ENCODE data around the gene CYP2W1.

The CYP2W1 gene

GRCh38 chr7:1009747-1010146 lies 26.8 kb downstream of the CYP2W1 start:
- H3K27me3 ChIP-seq (ENCODE audit: insufficient read depth, low read length) = no peaks in the 10 kb centered on the region
- peaks cover 37% of the 10 kb centered on the region for H3K36me3 ChIP-seq (ENCODE audit: insufficient read depth, low read length)
- no peak overlapping the region for H3K4me3 ChIP-seq (ENCODE audit: low read length)
- no peaks in the 10 kb centered on the region for H3K9me3 ChIP-seq (ENCODE audit: low read length)
- peaks cover 4% of the 10 kb centered on the region for H3K4me1 ChIP-seq (ENCODE audit: insufficient read depth, low read length)
- no peak overlapping the region for H2AFZ ChIP-seq (ENCODE audit: low read depth, low read length)

DNA sequence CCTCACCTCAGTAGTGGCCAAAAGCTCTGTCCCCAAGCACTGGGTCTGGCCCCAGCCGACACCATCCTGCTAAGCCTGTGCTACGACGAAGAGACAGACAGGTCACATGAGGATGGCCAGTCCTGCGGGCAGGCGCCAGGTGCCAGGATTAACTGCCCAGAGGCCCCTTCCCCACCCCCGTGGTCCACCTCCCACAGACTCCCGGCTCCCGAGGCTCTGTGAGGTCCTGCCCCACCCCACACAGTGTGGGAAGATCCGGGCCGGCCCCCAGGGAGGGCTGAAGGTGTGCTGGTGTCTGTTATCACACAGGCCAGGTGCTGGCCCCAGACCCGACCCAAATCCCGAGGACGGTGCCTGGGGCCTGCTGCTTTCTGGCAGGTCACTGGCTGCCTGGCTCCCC lies 27.2 kb downstream of the CYP2W1 start:
- Histone ChIP-seq H3K36me3 (ENCODE audit: insufficient read depth, low read length) (peaks cover 36% of the 10 kb centered on the region), H3K4me1 (ENCODE audit: insufficient read depth, low read length) (peaks cover 4% of the 10 kb centered on the region), H2AFZ (ENCODE audit: low read depth, low read length) (no peak overlapping the region), H3K27me3 (ENCODE audit: insufficient read depth, low read length) (no peaks in the 10 kb centered on the region), H3K9me3 (ENCODE audit: low read length) (no peaks in the 10 kb centered on the region), H3K4me3 (ENCODE audit: low read length) (no peak overlapping the region)

- Histone ChIP-seq H3K36me3 (ENCODE audit: insufficient read depth, low read length) (peaks cover 35% of the 10 kb centered on the region), H3K4me1 (ENCODE audit: insufficient read depth, low read length) (peaks cover 9% of the 10 kb centered on the region), H3K4me3 (ENCODE audit: low read length) (no peak overlapping the region), H3K9me3 (ENCODE audit: low read length) (no peaks in the 10 kb centered on the region), H3K27me3 (ENCODE audit: insufficient read depth, low read length) (no peaks in the 10 kb centered on the region), H2AFZ (ENCODE audit: low read depth, low read length) (no peak overlapping the region)
Observed at GRCh38 chr7:1011297-1012003, 28.5 kb downstream of the CYP2W1 start.

GRCh38 chr7:1012004-1012715 lies 29.2 kb downstream of the CYP2W1 start:
- H3K4me1 ChIP-seq (ENCODE audit: insufficient read depth, low read length) = peaks cover 9% of the 10 kb centered on the region
- no peak overlapping the region for H2AFZ ChIP-seq (ENCODE audit: low read depth, low read length)
- H3K4me3 ChIP-seq (ENCODE audit: low read length) = no peak overlapping the region
- H3K27me3 ChIP-seq (ENCODE audit: insufficient read depth, low read length) = no peaks in the 10 kb centered on the region
- peaks cover 30% of the 10 kb centered on the region for H3K36me3 ChIP-seq (ENCODE audit: insufficient read depth, low read length)
- H3K9me3 ChIP-seq (ENCODE audit: low read length) = no peaks in the 10 kb centered on the region

GRCh38 chr7:1012716-1013095 lies 29.7 kb downstream of the CYP2W1 start:
- Histone ChIP-seq H3K9me3 (ENCODE audit: low read length) (no peaks in the 10 kb centered on the region), H3K4me1 (ENCODE audit: insufficient read depth, low read length) (peaks cover 9% of the 10 kb centered on the region), H2AFZ (ENCODE audit: low read depth, low read length) (no peak overlapping the region), H3K4me3 (ENCODE audit: low read length) (no peak overlapping the region), H3K27me3 (ENCODE audit: insufficient read depth, low read length) (no peaks in the 10 kb centered on the region), H3K36me3 (ENCODE audit: insufficient read depth, low read length) (peaks cover 28% of the 10 kb centered on the region)

DNA sequence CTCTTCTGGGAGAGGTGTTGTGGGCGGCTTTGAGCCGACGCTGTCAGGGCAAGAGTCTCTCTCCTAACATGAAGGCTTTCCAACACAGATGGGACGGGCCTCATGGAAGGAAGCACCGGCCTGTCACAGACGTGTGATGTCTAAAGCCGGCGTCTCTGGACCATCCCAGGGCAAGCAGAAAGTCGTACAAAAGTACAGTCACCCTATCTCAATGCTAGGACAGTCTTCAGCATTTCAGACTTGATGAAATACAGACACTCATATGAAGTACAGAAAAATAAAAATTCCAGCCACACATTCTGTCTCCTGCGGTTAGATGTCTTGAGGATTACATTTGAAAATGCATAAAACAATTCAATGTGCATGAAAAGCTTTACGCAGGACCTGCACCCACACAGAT lies 30.6 kb downstream of the CYP2W1 start:
- H3K4me1 ChIP-seq (ENCODE audit: insufficient read depth, low read length) = peaks cover 9% of the 10 kb centered on the region
- no peaks in the 10 kb centered on the region for H3K27me3 ChIP-seq (ENCODE audit: insufficient read depth, low read length)
- no peak overlapping the region for H3K4me3 ChIP-seq (ENCODE audit: low read length)
- H3K36me3 ChIP-seq (ENCODE audit: insufficient read depth, low read length) = peaks cover 26% of the 10 kb centered on the region
- H3K9me3 ChIP-seq (ENCODE audit: low read length) = no peaks in the 10 kb centered on the region
- no peak overlapping the region for H2AFZ ChIP-seq (ENCODE audit: low read depth, low read length)

DNA sequence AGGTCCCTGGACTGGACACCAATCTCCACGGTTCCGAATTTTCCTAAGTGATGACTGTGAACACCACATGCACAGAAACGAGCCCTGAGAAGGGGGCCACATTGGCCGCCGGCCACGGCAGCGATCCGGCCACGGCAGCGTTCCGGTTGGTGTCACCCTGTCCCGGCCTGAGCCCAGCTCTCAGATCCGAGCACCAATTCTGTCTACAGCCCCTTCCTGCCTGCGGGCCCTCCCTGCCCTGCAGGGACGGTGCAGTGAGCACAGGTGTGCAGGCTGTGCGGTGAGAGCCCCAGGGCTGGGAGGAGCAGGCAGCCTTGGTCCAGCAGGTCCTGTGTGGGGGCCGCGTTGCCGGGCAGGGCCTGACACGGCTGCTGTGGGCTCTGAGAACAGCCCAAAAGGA lies 31.7 kb downstream of the CYP2W1 start:
- Histone ChIP-seq H2AFZ (ENCODE audit: low read depth, low read length) (no peak overlapping the region), H3K4me1 (ENCODE audit: insufficient read depth, low read length) (peaks cover 9% of the 10 kb centered on the region), H3K4me3 (ENCODE audit: low read length) (no peak overlapping the region), H3K9me3 (ENCODE audit: low read length) (no peaks in the 10 kb centered on the region), H3K27me3 (ENCODE audit: insufficient read depth, low read length) (no peaks in the 10 kb centered on the region), H3K36me3 (ENCODE audit: insufficient read depth, low read length) (peaks cover 23% of the 10 kb centered on the region)

DNA sequence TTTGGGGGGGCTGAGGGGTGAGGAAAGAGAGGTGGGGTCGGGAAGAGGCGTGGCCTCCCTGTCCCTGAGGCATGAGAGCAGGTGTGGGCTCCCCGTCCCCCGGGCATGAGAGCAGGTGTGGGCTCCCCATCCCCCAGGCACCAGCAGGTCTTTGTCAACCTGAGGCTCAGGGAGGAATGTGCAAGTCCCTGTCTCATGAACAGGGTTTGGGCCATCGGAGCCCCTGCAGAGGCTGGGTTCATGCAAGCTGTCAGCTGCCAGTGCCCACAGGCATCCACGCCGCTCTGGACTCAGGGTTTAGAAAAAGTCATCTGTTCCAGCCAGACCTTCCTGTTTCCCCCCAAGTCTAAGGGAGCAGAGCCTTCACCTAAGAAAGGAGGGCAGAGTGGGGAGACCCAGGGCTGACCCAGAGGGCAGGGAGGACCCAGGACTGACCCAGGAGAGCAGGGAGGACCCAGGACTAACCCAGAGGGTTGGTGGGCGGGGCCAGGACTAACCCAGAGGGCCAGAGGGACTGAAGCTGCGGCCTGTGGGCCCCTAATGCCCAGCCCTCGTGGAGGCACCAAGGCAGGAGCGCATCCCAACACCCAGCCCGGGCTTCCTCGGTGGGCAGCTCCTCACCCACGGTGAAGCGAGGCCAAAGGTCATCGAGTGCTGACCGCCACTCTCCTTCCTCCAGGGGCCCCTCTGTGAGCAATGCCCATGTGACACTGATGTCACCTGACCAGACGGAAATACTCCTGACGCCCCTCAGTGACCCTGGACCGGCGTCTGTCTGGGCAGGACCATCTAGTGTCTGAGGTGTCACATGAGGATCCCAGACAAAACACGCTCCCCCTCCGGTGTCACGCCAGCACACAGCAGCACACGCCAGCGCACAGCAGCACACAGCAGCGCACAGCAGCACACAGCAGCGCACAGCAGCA lies 32.5 kb downstream of the CYP2W1 start:
- no peaks in the 10 kb centered on the region for H3K27me3 ChIP-seq (ENCODE audit: insufficient read depth, low read length)
- H3K9me3 ChIP-seq (ENCODE audit: low read length) = no peaks in the 10 kb centered on the region
- H3K4me3 ChIP-seq (ENCODE audit: low read length) = no peak overlapping the region
- no peak overlapping the region for H2AFZ ChIP-seq (ENCODE audit: low read depth, low read length)
- H3K4me1 ChIP-seq (ENCODE audit: insufficient read depth, low read length) = peaks cover 9% of the 10 kb centered on the region
- H3K36me3 ChIP-seq (ENCODE audit: insufficient read depth, low read length) = peaks cover 17% of the 10 kb centered on the region

DNA sequence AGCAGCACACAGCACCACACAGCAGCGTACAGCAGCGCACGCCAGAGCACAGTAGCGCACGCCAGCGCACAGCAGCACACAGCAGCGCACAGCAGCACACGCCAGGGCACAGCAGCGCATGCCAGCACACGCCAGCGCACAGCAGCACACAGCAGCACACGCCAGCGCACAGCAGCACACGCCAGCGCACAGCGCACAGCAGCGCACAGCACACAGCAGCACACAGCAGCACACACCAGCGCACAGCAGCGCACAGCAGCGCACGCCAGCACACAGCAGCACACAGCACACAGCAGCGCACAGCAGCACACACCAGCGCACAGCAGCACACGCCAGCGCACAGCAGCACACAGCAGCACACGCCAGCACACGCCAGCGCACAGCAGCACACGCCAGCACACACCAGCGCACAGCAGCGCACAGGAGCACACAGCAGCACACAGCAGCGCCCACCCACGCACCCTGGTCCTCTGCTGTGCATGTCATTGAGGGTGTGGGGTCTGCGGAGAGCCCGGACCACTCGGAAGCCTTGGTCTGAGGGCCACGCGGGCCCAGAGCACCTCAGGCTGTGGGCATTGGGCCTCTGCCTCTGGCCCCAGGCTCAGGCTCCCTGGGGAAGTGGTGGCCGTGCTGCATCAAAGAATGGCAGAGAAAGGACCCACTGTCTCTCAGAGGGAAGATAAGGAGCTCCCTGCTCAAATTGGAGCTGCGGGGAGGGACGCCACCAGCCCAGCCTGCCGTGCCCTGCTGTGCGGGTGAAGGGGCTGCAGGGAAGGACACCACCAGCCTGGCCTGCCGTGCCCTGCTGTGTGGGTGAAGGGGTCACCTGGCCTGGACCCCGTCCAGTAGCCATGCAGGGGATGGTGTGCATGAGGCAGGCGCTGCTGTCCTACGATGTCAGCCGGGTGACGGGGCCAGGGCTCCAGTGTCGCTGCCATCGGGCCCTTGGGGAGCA lies 33.9 kb downstream of the CYP2W1 start:
- peaks cover 31% of the 10 kb centered on the region for H3K36me3 ChIP-seq (ENCODE audit: insufficient read depth, low read length)
- no peak overlapping the region for H2AFZ ChIP-seq (ENCODE audit: low read depth, low read length)
- no peak overlapping the region for H3K4me3 ChIP-seq (ENCODE audit: low read length)
- peaks cover 12% of the 10 kb centered on the region for H3K9me3 ChIP-seq (ENCODE audit: low read length)
- no peaks in the 10 kb centered on the region for H3K27me3 ChIP-seq (ENCODE audit: insufficient read depth, low read length)
- H3K4me1 ChIP-seq (ENCODE audit: insufficient read depth, low read length) = peaks cover 9% of the 10 kb centered on the region

DNA sequence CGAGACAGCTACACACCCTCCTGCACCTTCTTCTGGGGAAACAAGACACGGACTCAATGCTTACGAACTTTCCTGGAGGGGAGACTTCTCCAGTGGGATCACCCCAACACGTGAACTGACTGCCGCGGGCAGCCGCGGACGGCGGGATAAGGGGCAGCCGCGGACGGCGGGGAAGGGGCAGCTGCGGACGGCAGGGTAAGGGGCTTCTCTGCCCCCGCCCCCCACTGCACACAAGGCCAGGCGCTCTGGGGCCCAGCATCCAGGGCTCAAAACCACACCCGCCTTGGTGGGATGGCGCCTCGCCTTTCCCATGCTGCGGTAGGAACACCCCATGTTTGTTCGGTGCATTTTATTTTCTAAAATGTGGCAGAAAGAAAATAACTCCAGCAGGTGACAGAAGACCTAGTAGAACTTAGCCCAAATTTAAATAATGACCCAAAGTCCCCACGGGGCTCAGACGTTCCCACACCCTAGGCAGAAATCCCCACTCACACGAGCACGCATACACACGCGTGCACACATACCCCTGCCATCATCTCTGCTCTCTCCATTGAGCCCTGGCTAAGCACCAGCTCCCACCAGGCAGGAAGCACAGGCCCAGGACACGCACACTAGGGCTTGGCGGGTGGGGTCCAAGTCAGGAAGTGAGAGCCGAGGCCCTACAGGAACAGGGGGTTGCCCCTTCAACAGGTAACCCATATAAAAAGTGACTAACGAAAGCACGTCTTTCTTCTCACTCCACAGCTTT lies 34.8 kb downstream of the CYP2W1 start:
- Histone ChIP-seq H3K4me1 (ENCODE audit: insufficient read depth, low read length) (peaks cover 9% of the 10 kb centered on the region), H2AFZ (ENCODE audit: low read depth, low read length) (no peak overlapping the region), H3K4me3 (ENCODE audit: low read length) (no peak overlapping the region), H3K27me3 (ENCODE audit: insufficient read depth, low read length) (no peaks in the 10 kb centered on the region), H3K36me3 (ENCODE audit: insufficient read depth, low read length) (peaks cover 40% of the 10 kb centered on the region), H3K9me3 (ENCODE audit: low read length) (peaks cover 18% of the 10 kb centered on the region)

DNA sequence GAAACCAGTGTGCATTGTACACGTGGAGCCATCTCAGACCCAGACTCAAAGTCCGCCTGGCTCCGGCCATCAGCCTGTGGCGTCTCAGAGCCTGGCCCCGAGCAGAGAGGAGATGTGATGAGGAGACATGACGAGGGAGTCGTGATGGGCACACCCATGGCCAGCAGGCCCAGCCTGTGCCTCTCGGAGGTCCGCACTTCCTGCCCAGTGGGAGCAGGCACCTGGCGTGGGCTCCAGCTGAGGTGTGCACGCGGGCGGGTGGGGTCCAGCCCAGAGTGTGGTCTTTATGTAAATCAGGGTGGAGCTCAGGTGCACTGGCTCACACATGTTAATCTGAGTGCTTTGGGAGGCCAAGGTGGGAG lies 35.3 kb downstream of the CYP2W1 start:
- Histone ChIP-seq H2AFZ (ENCODE audit: low read depth, low read length) (no peak overlapping the region), H3K4me3 (ENCODE audit: low read length) (no peak overlapping the region), H3K4me1 (ENCODE audit: insufficient read depth, low read length) (peaks cover 9% of the 10 kb centered on the region), H3K36me3 (ENCODE audit: insufficient read depth, low read length) (peaks cover 46% of the 10 kb centered on the region), H3K9me3 (ENCODE audit: low read length) (peaks cover 23% of the 10 kb centered on the region), H3K27me3 (ENCODE audit: insufficient read depth, low read length) (no peaks in the 10 kb centered on the region)

DNA sequence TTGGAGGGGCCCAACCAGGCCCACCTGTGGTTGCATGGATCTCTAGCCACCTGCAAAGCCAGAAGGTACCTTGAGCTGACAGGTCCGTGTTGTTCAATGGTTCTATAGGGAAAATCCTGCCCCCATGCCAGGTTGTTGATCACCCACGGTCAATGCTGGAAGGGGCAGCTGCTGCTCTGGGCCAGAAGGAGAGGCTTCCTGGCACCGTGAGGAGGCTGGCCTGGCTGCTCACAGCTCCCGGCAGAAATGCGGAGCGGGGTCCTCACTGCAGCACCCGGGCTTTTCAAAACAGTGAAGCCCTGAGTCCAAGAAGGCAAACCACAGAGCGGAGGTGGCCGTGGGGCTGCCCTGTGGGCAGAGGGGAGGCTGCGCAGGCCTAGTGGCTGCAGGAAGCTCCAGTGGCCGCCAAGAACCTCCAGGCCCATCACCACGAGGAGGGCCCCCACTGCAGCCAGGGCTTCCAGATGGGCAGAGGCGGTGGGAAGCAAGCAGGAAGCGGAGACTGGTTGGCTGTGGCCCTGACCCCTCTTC lies 36.3 kb downstream of the CYP2W1 start:
- Histone ChIP-seq H3K27me3 (ENCODE audit: insufficient read depth, low read length) (no peaks in the 10 kb centered on the region), H3K4me3 (ENCODE audit: low read length) (no peak overlapping the region), H2AFZ (ENCODE audit: low read depth, low read length) (no peak overlapping the region), H3K36me3 (ENCODE audit: insufficient read depth, low read length) (peaks cover 50% of the 10 kb centered on the region), H3K4me1 (ENCODE audit: insufficient read depth, low read length) (peaks cover 5% of the 10 kb centered on the region), H3K9me3 (ENCODE audit: low read length) (peaks cover 25% of the 10 kb centered on the region)

All from neuron (in vitro differentiated cells).